SK-N-DZ (cell line): ENCODE results near the gene TNFSF8.
A peak's percentile ranks its signal among the peaks of the same experiment; 100 is the strongest.

Experiments
- DNase-seq: peaks from one replicate; pipeline ENCODE4 v3.0.0-alpha.2; 2015; ENCODE audit warnings: low spot score

Gene TNFSF8

DNA sequence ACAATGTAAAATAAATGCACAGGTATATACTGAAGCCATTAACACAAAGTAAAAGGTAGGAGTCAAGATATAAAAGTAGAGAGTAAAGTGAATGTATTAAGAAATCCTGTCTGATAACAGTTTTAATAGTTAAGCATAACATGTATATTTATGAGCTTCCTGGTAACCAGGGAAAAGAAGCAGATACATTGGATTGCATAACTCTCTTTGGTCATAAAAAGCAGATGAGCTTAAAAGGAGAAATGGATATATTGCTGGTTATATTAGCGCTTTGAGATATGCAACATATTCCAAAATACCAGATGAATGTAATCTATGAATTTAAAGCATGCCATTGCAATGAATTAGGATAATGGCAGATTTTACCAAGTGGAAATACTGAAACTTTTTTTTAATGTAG lies 6.2 kb upstream of the TNFSF8 start:
- DNase-seq = no peak

DNA sequence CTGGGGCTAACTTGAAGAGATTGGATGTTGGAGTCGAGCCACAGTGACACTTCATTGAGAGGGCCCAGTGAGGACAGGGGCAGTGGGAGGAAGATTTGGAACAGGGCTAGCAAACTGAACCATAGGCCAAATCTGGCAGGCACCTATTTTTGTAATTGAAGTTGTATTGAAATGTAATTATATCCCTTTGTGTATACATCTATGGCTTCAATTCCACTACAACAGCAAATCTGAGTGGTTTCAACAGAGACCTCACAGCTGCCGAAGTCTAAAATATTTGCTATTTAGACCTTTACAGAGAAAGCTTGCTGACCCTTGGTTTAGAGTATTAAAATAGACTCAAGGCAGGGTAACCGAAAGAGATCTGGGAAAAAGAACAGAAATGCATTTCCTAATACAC lies 4.7 kb upstream of the TNFSF8 start:
- no peak for DNase-seq

DNA sequence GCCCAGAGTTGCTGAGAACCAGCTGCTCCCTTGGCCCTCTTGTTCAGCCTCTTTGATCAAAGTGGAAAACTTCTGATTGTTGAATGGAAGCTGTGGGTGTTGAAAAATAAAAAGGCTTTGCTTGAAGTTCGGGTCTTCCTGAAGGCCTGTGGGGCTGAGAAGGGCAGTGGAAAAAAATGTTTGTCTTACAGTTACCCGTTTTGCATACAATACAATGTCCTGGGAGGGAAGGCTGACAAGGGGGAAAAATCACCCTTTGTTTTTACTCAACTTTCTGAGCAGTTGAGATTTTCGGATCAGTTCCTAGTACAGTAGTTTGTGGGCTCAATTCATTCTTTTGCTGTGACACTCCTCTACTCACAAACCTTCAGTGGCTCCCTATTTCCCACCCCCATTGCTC lies 2.1 kb upstream of the TNFSF8 start:
- DNase-seq = no peak

DNA sequence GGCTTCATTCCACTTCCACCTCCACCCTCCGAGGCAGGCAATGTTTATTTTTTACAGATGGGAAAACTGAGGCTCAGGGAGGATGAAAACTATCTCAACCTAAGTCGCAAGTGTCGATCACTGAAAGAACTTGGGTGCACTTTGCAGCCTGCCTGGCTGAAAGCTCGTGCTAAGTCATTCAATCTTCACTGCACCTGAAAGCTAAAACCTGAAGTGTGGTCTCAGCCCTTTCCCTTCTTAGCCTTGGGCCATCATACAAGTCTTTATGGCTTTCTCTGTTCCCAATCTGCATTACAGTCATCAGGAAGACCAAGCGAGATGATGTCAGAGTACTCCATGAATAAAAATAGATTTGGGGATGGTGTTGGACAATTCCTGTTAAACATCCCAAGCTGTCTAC lies 1.0 kb upstream of the TNFSF8 start:
- no peak for DNase-seq

DNA sequence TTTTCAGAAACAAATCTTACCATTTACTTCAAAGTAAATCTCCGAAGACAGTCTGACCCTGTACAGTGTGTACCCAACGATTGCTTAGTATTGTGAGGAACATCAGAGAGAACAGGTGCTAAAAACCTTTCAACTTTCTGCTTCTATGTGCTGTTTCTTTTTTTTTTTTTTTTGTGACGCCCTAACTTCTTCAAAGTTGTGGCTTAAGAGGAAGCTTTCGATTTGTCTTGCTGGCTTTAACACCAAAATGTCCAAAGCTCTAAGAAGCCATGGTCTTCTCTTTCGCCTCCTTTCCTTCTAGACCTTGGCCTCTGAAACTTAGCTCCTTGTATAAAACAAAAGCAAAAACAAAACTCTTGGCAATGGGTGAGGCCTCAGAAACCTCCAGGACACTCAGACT lies 1.2 kb downstream of the TNFSF8 start:
- DNase-seq = no peak

DNA sequence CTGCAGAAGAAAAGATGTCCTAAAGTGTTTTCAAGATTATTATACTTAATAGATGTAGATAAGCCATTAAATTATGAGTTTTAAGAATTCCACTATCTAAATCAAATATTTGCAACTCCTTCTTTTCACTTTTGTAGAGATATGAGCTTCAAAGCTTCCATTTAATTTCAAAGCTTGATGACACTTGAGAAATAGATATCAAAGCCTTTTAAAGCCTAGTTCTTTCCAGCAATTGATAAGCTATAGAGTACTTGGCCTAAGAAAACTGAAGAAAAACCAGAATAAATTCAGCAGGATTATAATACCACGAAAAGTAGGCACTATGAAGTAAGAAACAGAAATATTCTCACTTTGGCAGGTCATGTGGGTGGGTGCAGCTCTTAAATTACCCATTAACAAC lies 1.7 kb downstream of the TNFSF8 start:
- no peak for DNase-seq

DNA sequence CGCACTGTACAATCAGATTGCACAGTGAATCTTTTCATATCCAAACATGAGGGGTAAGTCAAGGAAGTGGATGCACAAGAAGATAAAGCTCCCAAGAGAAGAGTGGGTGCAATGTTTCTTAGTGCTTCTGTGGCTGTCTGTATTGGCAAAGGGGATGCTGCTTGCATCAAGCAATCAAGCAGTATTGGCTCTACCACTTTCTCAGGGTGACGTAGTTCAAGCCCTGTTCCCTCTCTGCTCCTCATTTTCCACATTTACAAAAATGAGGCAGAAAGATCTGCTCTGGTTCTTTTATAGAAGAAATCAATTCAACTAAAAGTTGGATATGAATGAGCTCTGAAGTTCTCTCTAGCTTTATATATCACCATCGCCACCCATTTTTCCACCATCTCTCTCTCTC lies 2.3 kb downstream of the TNFSF8 start:
- DNase-seq = no peak

DNA sequence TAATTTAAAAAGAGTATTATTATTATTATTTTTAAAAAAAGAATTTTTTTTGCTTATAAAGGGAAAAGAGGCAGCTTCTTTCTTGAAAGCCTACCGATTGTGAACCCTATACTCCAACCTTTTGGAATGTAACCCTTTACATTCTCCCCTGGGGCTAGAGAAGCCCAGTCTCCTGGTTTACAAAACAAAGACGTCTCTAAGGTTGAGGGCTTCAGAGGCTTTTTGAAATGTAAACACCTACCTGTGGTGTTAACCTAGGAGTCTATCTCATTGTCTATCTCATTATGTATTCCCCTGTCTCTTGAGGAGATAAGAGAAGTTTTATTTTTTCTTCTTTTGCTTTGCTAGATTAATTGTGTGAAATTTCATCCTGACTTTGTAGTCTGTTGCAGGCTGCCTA lies 4.7 kb downstream of the TNFSF8 start:
- no peak for DNase-seq

DNA sequence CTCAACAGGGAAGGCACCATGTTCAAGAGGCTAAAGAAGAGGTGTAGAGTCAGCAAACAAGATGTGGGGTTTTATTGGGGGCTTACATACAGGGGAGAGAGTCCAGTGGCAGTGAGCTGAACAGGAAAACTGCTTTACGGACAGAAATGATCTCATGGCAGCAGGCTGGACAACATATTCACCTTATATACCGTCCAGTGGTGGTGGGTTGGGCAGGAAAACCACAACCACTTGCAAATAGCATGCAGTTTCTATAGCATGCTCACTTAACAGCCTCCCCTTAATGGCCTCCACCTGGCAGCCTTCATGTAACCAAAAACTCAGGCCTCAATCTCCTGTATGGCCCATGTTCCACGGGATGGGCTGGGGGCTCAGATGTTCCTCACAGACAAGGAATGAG lies 5.4 kb downstream of the TNFSF8 start:
- no peak for DNase-seq

DNA sequence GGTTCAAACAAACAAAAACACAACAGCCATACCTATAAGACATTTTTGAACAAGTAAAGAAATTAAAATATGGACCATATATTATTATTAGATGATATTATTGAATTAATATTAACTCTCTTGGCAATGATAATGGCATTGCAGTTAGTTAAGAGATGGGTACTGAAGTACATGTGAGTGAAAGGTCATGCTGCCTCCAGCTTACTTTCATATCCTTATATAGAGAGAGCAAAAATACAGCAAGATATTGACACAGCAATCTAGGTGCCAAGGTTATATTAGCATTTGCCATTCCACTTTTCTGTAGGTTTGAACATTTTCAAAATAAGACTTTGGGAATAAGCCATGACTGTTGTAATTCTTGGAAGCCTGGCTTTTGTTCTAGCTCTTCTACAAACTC lies 6.1 kb downstream of the TNFSF8 start:
- DNase-seq = no peak

DNA sequence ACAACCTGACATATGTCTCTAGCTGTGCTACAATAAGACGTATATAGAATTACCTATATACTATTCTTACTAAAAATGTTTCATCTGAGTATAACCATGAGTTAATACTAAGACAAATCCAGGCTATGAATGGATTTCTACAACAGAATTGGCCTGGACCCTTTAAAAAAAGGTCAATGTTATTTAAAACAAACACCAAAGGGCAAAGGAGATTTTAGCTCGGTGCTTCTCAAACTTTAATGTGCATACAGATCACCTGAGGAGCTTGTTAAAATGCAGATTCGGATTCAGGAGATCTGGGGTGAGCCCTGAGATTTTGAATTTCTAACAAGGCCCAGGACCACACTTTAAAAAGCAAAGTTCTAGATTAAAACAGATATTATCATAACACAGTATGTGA lies 6.5 kb downstream of the TNFSF8 start:
- DNase-seq = no peak

DNA sequence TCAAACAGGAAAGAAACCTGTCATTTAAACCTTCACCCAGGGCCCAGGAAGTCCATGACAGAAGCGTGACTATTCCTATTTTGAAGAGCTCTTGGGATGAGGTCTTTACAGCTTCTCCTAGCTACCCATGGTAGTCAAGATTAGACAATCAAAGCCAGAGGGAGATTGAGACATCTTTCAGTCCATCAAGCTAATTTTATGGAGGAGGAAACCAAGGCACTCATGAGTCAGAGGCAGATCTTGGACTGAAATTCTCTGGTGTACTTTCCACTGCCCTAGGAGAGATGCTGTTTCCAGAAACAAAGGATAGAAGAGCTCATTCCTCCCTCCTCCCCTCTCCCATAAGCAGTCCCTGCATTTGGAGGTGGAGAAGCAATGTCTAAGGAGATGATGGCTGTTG lies 9.2 kb downstream of the TNFSF8 start:
- no peak for DNase-seq

DNA sequence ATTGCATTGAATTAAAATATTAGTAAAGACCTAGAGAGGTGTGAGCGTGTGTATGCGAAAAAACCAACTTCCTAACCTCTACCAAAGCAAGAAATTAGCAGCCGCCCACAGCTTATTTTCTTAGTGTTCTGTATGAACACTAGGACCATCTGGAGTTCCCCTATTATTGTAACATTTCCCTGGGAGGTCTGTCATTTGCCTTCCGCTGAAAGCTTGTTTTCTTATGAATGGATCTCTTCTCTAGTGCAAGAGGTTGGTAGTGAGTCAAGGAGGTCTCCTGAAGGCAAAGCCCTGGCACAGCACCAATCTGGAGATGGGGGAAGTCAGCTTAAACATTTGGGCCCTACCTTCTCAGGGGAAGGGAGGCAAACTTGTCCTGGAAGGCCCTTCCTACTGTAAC lies 10.8 kb downstream of the TNFSF8 start:
- no peak for DNase-seq

DNA sequence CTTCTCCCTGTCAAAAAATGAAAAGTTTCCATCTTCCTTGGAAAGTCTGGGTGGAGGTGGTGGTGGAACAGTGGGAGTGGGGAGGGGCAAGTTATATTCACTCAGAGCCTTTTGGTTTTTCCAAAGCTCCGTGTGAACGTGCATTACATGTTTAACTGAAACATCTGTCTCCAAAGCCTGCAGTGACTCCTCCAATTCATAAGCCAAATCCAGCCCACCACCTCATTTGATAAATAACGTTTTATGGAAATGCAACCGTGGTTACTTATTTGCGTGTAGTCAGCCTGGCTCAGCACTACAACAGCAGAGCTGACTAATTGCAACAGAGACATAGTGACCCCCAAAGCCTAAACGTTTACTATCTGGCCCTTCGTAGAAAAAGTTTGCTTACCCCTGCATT lies 13.9 kb downstream of the TNFSF8 start:
- DNase-seq = no peak

DNA sequence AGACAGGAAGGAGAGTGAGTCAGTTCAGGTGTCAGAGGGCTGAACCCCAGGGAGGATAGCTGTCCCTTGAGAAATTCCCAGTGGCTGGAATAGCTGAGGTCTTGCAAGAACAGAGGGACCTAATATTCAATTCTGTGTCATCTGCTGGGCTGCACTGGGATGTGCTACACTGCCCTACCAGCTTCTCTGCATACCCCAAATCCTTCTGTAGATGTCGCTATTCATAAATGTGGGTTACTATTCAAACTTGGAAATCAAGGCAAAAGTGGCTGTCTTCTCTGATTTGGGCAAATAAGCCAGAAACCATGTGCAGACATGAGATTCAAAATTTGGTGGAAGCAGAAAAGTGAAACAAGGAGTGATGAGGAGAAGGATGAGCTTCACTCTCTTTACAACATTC lies 16.3 kb downstream of the TNFSF8 start:
- no peak for DNase-seq

DNA sequence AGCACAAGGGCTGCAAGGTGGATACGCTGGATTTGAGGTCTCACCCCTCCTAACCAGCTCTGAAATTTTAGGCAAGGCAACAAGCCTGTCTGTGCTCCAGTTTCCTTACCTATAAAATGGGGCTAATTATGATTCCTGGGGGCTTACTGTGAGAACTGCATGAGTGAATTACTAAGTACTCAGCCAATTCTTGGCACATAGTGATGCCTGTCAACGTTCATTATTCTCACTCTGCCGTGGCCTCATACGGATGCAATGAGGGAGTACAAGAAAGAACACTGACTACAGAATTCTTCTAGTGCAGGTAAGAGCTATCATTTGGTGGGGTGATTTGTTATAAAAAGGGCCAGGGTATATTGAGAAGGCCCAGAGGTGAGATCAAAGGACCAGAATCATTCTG lies 16.7 kb downstream of the TNFSF8 start:
- DNase-seq = no peak

DNA sequence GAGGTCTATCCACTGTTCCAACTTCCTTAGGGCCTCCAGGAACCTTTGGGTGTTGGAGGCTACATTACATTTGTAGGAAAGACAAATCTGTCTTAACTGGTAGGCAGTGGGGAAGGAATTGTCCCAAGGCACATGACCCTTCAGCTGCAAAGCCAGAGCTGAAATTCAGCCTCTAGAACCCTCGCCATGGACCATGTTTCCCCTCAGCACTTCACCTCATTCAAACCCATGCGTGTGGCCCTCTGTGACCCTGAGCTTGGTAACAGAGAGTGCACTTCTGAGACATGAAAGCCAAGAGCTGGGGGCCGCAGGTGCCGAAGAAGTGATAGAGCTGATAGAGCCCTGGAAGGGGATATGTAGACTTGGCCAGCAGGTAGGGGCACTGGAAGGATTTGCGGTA lies 17.2 kb downstream of the TNFSF8 start:
- no peak for DNase-seq

DNA sequence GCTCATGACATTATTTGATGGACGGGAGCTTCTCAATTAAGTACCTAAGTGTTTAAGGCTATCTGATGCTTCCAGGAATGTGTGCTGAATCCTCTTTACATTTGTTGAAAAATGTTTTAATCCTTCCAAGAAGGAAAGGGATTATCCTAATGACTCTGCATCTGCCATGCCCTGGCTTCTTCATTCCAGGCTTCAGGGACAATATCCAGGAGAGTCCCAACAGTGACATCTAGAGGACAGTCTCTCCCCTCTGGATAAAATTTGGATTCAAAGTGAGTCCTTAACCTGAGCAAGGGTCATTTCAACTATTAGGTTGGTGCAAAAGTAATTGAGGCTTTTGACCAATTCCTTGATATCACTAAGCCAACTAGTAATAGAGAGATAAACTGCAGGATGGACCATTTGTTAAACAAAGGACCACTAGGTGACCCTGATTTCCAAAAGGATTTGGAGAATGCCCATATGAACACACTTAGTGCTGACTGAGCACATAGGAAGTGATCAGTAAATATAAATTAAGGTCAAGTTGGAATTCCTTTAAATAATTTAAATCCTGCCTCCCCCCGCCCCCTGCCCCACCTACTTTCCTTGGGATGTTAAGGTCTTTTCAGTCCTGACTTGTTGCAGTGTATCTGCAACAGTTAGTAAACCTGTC lies 19.1 kb downstream of the TNFSF8 start:
- DNase-seq = peak; percentile 16

DNA sequence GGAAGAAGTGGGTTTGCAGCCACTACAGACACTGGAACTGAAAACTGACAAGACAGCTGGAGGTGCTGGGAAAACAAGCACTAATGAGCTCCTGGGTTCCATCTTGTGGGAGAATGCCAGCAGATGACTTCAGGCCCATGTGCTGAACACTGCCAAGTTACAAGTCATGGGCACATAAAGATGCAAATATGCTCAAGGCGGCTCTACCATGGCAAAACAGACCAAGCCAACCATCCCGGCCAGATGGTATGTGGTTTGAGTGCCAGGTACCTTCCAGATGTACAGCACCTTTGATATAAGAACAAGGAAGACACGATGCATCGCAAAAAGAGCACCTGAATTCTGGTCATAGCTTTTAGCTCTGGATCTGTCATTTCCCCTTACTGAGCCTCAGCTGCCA lies 19.9 kb downstream of the TNFSF8 start:
- no peak for DNase-seq

DNA sequence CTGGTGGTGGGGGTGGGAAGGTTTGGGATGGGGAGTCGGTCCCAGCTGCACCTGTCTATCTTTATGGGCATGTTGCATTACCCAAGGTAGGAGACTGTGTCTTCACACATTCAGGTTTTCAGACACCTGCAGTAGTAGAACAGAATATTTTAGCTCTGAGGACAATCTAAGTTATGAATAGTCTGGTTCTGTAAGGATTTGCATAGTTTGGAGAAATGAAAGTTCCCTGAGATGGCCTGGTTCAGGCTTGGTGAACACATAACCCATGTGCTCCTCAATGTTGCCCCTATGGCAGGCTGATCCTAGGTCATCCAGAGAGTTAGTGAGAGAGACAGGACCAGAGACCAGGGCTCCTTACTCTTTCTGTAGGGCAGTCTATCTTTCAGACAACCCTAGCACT lies 20.7 kb downstream of the TNFSF8 start:
- no peak for DNase-seq

DNA sequence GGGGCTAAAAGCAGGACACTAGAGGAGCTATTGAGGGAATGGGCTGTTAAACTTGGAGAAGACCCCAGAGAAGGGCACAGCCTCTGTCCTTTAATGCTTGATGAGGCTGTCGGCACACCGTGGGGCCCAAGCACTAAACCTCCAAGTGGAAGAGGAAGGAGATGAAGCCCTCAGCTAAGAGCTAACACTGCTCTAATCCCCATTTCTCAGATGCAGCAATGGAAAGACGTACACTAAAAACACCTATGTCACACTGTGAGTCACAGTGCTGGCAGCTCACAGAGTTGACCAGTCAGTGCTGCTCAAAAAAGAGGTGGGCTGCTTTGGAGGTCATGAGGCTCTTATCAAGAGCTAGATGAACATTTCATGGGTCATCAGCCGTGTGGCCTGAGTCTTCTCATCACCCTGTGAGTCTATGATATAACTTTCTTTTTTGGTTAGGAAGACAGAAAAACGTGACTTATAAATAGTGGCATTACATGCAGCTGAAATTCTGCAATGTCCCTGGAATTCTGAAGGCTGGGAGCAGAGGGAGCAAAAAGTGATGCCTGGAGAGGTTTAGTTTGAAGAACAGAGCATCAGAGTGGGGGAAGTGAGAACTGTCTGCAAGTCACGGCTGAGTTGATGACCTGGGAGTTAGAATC lies 21.5 kb downstream of the TNFSF8 start:
- no peak for DNase-seq

DNA sequence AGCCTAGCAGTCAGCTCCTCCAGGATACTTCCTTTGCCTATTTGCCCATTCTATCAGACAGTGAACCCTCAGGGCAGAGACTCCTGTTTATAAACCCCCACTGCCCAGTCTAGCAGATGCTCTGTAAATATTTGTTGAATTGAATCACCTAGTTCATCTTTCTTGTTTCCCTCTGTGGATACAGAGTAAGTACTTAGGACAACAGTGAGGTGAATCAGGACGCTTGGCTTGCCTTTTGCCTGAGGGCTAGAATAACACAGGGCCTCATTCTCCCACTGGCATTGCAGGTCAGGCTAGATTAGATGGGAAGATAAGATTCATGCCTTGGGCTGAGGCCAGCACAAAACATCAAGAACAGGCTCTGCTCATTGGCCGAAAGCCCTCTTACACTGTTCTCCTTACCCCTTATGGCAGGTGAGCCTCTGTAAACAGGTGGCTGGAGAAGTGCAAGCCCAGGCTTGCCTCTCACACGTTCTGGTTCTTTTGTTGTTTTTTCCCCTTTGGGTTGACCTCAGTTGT lies 22.2 kb downstream of the TNFSF8 start:
- DNase-seq = no peak

DNA sequence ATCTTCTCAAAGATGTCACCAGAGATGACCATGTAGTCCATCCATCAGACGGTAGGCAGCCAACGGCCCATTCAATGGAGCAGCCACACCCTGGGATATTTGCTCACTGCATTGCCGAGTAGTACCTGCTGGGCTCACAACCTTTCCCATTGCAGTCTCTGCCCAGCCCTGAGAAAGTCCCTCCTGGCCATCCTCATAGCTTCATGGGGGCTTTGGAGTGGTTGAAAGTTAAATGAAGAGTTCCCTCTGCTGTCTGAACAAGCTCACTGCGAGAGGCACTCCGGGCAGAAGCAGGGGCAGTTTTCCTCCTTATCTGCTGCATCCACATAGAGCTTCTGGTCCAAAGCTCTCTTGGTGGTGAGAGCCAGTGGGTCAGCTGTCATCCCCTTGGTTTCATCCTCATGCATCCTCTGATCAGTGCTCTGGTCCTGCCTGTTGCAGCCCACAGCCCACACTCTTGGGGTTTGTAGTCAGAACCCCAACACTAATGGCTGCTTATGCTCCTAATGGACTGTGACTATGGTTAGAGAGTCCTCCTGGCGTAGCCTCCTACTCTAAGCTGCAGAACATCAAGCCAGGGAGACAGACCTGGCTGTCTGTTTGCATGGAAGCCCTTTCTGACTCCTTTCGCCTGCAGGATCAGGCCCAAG lies 23.3 kb downstream of the TNFSF8 start:
- peak; percentile 7 for DNase-seq
